ENCODE data around the gene TRIM46.
"Not testable (repeated sequence)": the region's sequence is repeated elsewhere in the genome, so short reads cannot be mapped to it uniquely, and the experiment has no call there.

Gene TRIM46

DNA sequence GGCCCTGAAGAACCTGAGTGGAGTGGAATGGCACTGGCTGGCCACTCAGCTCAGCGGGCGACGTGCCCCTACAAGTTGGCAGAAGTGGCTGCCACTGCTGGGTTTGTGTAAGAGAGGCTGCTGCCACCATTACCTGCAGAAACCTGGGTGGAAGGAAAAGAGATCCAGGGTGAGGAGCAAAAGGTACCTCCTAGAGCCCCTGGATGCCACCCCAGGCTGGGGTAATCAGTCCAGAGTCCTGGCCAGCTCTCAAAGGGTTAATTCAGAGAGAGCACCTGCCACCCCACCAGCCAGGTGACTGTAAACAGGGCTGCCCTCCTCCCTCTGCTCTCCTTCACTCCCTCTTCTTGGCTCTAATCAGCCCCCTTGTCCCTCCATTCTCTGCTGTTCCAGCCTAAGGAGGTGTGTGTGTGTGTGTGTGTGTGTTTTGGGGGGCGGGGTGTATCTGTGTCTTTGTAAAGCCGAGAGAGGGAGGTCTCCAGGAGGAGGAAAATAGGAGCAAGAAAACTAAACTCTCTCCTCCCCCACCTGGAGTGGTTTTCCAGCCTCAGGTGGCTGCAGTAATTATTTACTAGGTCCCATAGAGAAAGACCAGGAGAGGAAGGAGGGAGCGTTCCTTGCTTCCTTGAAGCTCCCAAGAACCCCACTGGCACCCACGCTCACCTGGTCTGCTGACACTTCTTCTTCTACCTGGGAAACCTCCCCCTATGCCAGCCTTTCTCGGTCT, 12.6 kb downstream of the TRIM46 start:
- DNase-seq (ENCODE audit: low read depth in 2 of 3, low spot score in 2 of 3), result no peak

DNA sequence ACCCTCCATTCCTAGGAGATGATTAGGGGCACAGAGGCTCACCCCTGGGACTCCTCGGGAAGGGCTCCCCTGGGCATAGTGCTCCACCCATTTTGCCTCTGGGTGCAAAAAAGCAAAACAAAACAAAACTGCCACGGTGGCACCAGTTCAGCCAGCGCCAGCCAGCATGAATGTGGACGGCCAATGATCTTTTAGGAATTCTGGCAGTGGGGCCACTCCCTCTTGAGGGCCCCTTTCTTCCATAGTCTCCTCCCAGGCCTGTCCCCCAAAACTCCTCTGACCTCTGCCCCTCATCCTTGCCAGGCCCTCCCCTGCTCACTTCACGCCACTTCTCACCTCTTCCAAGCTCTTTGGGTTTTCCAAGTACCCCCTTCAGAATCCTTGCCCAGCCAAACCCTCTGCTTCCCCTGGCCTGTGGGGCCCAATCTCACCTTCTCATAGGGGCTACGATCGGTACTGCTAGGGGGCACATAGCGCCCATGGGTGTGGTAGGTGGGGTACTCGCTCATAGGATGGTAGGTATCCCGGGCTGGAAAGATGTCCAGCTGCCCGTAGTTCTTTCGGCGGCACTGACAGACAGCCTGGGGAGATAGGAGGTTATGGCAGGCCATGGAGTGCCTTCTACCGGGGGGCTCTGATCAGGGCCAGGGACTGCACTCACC, 13.3 kb downstream of the TRIM46 start:
- no peak for DNase-seq (ENCODE audit: low read depth in 2 of 3, low spot score in 2 of 3)

DNA sequence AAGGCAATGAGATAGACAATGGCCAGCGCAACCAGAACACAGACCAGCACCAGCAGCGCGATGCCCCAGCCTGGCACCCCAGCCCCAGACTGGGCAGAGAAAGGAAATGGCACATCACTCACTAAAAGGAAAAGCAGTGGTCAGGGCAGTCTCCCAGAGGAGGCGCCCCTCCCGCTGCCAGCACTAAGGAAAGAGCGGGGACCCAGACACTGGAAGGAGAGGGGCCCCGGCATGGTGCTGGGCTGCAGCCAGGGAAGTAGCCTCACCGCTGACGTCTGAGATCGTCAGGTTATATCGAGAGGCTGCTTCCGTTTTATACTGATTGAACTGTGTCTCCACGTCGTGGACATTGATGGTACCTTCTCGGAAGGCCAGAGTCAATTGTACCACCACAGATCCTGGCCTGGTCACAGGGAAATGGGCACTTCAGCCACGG, 13.8 kb downstream of the TRIM46 start:
- no peak for DNase-seq (ENCODE audit: low read depth in 2 of 3, low spot score in 2 of 3)

DNA sequence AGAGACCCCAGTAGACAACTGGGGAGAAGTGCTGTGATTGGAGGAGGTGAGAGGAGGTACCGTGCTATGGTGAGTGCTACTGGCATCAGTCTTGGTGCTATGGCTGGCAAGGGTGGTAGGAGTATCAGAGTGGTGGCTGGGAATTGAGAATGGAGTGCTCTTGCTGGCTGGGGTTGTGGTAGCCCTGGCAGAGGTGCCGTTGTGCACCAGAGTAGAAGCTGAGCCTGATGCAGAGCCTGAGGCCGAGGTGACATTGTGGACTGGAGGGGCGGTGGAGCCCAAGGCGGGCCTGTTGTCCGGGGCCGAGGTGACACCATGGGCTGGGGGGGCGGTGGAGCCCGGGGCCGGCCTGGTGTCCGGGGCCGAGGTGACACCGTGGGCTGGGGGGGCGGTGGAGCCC, 14.6 kb downstream of the TRIM46 start:
- no peak for DNase-seq (ENCODE audit: low read depth in 2 of 3, low spot score in 2 of 3)

DNA sequence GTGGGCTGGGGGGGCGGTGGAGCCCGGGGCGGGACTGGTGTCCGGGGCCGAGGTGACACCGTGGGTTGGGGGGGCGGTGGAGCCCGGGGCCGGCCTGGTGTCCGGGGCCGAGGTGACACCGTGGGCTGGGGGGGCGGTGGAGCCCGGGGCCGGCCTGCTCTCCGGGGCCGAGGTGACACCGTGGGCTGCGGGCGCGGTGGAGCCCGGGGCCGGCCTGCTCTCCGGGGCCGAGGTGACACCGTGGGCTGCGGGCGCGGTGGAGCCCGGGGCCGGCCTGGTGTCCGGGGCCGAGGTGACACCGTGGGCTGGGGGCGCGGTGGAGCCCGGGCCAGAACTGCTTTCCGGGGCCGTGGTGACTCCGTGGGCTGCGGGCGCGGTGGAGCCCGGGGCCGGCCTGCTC, 16.3 kb downstream of the TRIM46 start:
- DNase-seq (ENCODE audit: low read depth in 2 of 3, low spot score in 2 of 3), result not testable (repeated sequence)

DNA sequence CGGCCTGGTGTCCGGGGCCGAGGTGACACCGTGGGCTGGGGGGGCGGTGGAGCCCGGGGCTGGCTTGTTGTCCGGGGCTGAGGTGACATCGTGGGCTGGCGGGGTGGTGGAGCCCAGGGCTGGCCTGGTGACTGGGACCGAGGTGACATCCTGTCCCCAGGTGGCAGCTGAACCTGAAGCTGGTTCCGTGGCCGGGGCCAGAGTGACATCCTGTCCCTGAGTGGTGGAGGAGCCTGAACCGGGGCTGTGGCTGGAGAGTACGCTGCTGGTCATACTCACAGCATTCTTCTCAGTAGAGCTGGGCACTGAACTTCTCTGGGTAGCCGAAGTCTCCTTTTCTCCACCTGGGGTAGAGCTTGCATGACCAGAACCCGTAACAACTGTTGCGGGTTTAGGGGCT, 18.3 kb downstream of the TRIM46 start:
- DNase-seq (ENCODE audit: low read depth in 2 of 3, low spot score in 2 of 3), result no peak

DNA sequence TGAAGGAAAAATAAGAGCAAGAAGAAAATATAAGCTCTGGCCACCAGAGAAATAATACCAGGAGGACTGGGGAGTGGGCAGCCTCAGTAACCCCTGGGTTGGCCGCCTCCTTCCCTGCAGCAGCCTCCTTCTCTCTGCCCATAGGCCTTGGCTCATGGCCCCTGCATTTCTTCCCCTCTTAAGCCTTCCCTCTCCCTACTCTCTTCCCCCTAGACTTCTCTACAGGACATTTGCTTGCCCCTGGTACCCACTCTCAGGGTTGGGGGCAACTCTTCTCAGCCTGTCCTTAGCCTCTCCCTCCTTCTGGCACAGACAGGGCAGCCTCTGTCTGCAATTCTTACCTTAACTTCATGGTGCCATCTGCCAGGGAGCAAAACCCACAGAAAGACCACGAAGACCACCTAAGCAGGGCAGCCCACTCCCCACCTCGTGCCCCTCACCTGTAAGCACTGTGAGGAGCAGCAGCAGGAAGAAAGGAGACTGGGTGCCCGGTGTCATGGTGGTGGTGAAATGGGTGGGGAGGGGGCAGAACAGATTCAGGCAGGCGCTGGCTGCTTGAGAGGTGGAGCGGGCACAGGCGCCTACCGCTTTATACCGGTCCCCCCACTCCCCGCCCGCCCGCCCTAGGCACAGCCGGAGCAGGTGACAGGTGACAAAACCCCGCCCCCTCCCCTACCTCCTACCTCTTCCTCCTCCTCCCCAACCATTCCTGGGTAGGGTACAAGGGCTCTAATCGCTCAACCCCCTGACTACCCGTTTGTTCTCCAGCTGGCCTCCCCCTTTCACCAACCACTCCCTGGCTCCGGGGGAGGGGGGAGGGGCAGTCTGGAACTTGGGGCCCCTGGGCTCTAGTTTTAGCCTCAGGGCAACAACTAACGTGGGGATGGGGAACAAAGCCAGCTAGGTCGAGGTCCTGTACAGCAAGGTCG, 19.0 kb downstream of the TRIM46 start:
- peak in 1 of 3 experiments; percentile 33 for DNase-seq (ENCODE audit: low read depth in 2 of 3, low spot score in 2 of 3)

DNA sequence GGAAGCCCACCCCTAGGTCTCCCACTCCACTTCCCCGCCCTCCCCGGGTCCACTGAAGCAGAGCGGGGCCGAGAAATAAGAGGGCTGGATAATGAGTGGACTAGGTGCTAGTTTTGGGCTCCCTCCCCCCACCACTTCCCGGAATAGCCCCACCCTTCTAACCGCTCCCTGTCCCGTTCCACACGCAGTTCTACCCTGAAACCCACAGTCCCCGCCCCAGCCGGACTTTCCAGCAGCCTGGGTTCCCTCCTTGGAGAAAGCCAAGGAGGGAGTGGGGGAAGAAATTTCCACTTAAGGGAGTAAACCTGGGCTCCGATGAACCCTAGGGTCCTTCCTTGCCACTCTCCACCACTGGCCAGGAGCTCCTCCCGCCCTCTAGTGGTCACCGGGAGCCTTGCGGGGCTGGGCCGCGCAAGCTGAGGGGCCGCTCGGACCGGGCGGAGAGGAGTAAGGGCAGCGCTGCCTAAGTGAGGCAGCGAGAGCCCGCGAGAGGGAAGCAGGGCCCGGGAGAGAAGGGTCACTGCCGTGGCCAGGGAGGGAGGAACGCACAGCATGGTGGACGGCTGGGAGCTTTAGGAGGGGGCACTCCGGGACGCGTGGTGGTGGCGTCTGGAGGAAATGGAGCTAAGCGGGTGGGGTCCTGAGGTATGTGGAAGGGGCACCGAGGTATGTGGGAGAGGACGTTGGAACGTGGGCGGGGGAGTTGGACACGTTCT, 19.8 kb downstream of the TRIM46 start:
- peak in 2 of 3 experiments; percentile 66 to 75 for DNase-seq (ENCODE audit: low read depth in 2 of 3, low spot score in 2 of 3)

DNA sequence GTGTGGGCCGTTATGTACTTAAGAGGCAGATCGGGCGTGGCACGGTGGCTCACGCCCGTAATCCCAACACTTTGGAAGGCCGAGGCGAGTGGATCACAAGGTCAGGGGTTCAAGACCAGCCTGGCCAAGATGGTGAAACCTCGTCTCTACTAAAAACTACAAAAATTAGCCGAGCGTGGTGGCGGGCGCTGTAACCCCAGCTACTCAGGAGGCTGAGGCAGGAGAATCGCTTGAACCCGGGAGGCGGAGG, 20.3 kb downstream of the TRIM46 start:
- DNase-seq (ENCODE audit: low read depth in 2 of 3, low spot score in 2 of 3), result not testable (repeated sequence)

DNA sequence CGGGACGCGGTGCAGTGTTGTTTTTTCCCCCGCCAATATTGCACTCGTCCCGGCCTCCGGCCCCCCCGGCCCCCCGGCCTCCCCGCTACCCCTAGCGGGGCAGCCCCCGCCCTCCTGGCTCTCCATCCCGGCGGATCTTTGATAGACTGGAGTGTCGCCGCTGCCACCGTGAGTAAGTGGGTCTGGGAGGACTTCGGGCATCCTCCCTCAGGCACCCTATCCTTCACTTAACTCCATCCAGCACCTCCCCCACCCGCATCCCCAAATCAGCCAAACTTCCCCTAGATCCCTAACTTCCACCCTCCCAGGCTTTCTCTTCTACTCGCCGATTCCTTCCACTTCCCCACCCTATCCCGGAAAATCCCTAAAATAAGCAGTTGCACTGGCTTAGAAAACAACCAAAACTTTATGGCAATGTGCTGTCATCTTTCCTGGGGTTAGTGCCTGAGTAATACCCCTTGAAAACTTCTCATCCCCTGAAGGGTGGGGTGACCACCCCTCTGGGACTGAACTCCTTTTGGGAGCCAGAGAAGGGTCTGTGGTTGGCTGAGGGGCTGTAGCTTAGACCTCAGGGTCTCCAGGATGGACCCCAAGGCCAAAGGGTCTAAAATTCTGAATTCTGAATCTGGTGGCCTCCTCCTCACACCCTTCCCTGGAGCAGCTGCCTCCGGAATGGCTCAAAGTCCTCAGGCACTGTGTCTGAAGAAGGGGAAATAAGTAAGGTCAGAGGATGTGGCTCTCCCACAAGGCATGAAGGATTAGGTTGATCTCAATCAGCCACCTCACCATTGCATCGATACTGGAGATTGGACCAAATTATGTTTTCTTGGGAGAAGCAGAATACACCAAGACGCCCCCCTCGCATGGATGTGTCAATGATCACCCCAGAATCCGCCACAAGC, 21.8 kb downstream of the TRIM46 start:
- DNase-seq (ENCODE audit: low read depth in 2 of 3, low spot score in 2 of 3), result no peak

DNA sequence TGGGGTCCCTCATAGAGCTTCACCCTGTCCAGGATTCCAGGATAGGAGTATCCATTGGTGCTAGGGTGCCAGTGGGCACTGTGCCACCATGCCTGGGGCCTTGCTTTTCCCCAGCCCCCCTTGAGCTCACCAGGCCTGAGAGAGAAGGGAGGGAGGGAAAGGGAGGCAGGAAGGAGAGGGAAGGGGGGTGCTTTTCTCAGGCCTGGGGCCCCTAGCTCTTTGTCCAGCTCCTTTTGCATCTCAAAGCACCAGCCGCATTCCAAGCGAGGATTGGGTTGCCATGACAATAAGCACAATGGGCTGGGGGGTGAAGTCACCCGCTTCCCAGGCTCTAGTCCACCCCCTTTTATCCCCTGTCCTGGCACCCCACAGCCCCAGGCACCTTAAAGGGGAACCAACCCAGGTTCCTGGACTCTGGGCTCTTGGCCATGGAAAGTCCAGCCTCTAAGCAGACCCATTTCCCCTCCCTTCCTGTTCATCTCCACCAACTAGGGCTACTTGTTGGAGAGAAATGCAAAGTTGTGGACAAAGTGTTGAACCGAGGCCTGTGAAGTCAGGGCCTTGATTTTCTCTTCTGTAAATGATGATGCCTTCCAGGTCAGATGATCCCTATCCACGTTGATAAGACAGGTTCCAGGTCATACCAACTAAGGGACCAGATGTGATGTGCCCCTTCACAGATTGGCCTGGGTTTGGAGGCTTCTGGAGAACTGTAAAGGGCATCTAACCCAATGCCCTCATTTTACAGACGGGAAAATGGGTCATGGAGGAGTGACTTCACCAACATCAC, 22.6 kb downstream of the TRIM46 start:
- no peak for DNase-seq (ENCODE audit: low read depth in 2 of 3, low spot score in 2 of 3)

DNA sequence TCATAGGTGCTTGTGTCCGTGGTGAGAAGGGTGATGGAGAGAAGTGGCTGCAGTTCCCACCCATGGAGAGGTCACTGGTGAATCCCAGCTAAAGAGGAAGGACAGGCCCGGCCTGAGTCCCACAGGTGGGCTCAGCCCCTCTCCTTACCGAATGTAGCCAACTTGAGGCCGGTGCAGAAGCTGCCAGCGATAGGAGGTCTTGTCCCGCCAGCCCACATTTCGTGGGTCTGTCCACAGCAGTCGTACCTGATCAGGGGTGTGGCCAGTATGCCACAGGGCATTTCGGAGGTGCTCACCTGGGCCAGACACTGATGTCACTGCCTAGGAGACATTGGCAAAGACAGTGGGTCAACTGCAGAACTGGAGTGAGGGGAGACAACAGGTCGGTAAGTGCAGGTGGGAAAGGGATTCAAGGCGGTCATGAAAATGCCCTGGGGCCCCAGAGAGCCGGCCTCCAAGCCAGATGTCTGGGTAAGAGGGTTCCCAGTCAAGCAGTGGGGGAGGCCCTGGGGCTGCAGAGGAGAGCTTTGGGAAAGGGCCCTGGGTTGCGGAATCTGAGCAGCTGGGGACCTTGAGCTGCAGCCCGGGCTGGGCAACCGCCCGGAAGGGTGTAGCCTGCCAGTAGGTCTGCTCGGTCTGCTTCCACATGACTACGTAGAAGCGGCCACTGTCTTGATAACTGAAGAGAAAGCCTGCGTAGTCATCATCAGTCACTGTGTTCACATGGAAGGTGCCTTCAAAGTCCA, 23.4 kb downstream of the TRIM46 start:
- DNase-seq (ENCODE audit: low read depth in 2 of 3, low spot score in 2 of 3), result no peak

DNA sequence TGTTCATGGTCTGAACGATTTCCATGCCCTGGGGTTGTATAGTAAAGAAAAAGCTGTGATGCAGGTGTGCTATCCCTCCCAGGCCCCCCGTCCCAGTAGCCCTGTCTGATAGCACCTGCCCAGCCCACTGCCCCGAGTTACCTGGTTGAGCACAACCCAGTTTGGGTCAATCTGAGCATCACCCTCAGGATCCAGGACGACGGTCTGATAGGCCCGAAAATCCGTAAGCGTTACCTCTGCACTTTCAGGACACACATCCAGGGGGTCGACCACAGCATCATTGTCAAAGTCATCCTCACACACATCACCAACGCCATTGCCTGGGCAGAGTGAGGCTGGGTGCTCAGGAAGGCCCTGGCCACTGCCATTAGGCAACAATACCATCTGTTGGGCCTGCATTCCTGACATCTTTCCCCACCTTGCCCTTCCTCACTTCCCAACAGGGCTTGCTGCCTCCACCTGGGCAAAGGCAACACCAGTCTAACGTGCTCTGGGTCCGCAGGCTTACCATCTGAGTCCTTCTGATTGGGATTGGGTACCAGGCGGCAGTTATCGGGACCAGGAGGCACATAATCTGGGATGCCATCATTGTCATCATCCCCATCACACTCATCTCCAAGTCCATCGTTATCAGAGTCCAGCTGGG, 24.4 kb downstream of the TRIM46 start:
- no peak for DNase-seq (ENCODE audit: low read depth in 2 of 3, low spot score in 2 of 3)

DNA sequence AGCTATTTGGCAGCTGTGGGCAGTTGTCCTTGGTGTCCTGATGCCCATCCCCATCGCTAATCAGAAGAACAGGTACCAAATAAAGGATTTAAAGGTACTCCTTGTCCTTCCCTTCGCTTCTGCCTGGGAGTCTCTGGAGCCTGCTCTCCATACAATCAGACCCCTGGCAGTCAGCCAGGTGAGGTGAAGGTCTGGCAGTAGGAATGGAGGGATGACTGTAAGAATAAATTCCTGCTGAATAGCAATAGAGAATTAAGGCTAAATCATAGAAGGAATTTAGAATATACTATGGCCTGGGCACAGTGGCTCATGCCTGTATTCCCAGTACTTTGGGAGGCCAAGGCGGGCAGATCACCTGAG, 24.9 kb downstream of the TRIM46 start:
- no peak for DNase-seq (ENCODE audit: low read depth in 2 of 3, low spot score in 2 of 3)

DNA sequence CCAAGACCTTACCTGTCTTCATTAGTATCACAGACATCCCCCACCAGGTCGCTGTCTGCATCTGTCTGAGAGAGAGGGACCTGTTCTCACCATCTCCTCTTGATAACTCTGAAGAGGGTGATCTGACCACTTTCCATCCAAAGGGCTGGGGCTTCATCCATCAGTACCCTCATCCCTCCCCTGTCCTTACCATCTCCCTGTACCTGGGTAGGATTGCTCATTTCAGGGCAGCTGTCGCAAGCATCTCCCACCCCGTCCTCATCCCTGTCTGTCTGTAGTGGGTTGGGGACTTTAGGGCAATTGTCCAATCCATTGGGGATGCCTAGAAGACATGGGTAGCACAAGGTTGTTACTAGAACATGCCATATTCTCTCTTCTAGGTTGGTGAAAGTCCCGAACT, 26.1 kb downstream of the TRIM46 start:
- no peak for DNase-seq (ENCODE audit: low read depth in 2 of 3, low spot score in 2 of 3)

DNA sequence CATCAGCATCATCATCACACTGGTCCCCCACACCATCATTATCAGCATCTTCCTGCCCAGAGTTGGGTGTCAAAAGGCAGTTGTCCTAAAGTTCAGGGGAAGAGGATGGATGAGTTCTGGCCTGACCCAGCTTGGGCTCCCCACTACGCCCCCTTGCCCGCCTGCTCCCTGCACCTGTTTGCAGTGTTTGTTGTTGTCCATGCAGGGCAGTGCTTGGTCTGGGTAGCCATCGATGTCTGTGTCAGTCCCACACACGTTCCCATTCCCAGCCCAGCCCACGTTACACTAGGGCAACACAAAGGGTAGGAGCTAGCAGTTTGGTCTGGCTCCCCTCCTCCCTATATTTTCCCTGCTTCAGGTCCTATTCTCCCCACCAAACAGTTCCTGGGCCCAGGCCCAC, 27.3 kb downstream of the TRIM46 start:
- DNase-seq (ENCODE audit: low read depth in 2 of 3, low spot score in 2 of 3), result no peak

DNA sequence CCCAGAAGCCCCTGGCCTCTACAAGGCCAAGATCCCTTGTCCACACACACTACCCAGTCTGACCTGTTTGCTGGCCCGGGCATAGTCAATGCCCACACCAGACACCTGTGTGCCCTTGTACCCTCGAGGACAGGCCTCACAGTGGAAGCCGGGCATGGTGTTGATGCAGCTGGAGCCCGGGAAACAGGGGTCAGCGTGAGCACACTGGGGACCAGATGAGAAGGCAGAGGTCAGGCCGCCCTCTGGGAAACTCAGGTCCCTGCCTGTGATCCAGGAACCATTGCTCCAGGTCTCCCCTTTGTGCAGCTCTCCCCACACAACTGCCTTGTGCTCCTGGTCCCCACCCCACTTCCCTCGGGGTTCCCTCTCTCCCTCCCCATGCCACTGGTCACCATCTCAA, 28.5 kb downstream of the TRIM46 start:
- DNase-seq (ENCODE audit: low read depth in 2 of 3, low spot score in 2 of 3), result no peak

DNA sequence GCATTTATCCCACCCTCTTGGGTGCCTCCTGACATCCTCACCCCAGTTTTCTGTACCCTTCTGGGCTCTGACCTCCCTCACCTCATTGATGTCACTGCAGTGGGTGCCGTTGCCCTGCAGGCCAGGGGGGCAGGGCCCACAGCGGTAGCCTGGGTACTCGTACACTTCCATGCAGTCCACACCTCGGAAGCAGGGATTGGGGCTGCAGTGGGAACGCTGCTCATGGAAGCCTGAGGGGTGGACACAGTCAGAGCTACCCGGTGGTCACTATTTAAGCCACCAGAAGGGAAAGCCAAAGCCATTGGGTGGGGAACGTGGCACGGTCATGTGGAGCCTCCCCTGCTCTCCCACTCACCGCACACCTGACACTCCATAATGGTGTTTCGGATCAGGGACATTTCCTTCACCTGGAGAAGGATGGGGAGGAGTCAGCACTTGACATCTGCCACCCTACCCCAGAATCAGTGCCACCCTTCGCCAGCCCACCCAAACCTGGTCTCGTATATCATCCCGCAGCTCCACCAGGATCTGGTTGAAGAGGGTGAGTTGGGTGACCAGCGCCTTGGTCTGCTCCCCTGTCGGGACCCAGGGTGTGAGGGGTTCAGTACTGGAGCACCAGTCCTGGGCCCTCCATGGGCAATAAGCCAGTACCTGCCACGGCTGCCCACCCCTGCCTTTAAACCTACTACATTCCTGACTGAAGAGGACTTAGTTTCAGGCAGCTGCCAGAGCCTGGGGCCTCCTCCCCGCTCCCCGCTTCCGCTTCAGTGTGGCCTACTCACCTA, 29.3 kb downstream of the TRIM46 start:
- no peak for DNase-seq (ENCODE audit: low read depth in 2 of 3, low spot score in 2 of 3)
